HL-60/S4 (cell line): ENCODE measurements around the gene TET1.
"Not testable (repeated sequence)": the region's sequence is repeated elsewhere in the genome, so short reads cannot be mapped to it uniquely, and the experiment has no call there.

ENCODE experiments used
- in situ Hi-C: fragments of 300-500 bp; cut with MboI; formaldehyde crosslinking; loops from 2 replicates; pipeline ENCODE4 v1.14.3; 2022; ENCODE audit warnings: low sequenced_read_pairs

Gene TET1

GRCh38 chr10:68560186-68560942 is at the start of gene TET1:
TSS of gene TET1 (plus strand) at chr10:68560337. CDS start at chr10:68572339, 12,002 bp downstream.
- in situ Hi-C loops = no loop called here

- in situ Hi-C loops = not testable (repeated sequence)
Measured at GRCh38 chr10:68516216-68516615, 43.9 kb upstream of the TET1 start.

- in situ Hi-C loops = no loop called here
Measured at GRCh38 chr10:68516766-68517165, 43.4 kb upstream of the TET1 start.

- in situ Hi-C loops = no loop called here
Measured at GRCh38 chr10:68517188-68517587, 42.9 kb upstream of the TET1 start.

DNA sequence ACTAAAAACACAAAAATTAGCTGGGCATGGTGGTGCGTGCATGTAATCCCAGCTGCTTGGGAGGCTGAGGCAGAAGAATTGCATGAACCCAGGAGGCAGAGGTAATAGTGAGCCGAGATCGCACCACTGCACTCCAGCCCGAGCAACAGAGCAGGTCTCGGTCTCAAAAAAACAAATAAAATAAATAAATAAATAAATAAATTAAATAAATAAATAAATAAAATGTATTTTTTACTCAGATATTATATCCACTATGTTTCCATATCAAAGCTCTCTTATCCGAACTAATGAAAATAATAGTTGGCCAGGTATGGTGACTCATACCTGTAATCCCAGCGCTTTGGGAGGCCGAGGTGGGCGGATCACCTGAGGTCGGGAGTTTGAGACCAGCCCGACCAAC is 41.5 kb upstream of the TET1 start:
- in situ Hi-C loops = not testable (repeated sequence)

DNA sequence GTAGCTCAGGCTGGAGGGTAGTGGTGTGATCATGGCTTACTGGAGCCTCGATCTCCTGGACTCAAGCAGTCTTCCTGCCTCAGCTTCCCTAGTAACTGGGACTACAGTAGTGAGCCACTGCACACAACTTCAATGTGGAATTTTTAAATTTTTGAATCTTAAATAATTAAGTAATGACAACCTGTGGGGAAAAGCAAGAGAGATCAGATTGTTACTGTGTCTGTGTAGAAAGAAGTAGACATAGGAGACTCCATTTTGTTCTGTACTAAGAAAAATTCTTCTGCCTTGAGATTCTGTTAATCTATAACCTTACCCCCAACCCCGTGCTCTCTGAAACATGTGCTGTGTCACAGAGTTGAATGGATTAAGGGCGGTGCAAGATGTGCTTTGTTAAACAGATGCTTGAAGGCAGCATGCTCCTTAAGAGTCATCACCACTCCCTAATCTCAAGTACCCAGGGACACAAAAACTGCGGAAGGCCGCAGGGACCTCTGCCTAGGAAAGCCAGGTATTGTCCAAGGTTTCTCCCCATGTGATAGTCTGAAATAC is 34.6 kb upstream of the TET1 start:
- in situ Hi-C loops = not testable (repeated sequence)

DNA sequence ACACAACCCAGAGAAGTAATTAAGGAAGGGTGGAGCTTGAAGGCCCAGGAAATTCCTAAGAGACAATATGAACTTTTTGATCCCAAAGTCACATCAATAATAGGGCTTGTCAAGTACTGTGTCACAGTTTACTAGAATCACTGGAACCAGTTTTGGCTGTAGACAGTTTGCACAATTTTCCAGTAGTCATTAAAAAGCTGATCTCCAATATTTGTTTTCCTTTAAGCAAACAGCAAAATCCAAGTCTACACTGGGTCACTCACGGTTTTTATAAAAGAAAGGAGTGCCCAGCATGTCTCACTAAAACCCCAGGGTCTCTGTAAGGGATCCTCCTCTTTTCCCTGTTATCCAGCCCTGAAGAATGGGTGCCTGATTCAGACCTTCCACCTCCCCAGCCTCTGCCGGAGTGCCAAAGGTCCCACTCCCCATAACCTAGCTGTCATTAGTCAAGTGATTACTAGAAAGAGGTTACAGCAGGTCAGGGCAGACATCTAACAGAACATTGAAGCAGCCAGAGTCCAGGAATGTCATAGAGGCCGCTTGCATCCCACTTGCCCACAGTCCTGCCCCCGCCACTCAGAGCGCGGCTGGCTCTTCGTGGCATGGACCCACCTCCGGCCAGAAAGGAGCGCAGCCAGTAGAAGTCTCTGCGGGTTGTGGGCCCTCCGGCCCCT is 33.4 kb upstream of the TET1 start:
- in situ Hi-C loops = no loop called here

DNA sequence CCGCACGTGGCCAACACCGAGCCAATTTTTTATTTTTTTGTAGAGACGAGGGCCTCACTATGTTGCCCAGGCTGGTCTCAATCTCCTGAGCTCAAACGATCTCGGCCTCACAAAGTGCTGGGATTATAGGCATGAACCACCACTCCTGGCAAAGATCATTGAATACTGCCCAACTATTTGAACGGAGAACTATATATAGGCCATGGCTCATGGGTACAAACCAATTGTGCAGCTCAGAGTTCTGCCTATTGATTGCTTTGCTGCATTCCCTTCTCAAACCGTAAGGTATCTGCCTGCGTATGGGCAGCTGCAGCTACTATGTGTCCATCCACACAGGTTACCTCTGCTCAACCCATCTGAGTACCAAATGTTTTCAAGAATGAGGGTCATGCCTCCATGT is 23.2 kb upstream of the TET1 start:
- in situ Hi-C loops = no loop called here

DNA sequence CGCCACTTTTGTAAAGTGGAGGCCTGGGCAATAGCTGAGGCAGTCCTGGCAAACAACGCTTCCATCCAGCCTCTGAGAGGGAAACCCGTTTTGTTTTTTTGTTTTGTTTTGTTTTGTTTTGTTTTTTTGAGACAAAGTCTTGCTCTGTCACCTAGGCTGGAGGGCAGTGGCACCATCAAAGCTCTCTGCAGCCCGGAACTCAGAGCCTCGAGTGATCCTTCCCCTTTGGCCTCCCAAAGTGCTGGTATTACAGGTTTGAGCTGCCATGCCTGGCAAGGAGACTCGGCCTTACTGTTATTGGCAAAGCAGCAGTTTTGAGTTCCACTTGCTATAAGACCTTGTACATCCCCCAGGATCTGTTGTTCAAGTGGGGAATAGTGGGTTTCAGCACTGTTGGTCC is 22.3 kb upstream of the TET1 start:
- in situ Hi-C loops = no loop called here

- in situ Hi-C loops = no loop called here
Measured at GRCh38 chr10:68543004-68543918, 16.9 kb upstream of the TET1 start.

GRCh38 chr10:68550747-68551411 is 9.3 kb upstream of the TET1 start:
- in situ Hi-C loops = no loop called here

GRCh38 chr10:68553138-68553537 is 7.0 kb upstream of the TET1 start:
- in situ Hi-C loops = no loop called here

DNA sequence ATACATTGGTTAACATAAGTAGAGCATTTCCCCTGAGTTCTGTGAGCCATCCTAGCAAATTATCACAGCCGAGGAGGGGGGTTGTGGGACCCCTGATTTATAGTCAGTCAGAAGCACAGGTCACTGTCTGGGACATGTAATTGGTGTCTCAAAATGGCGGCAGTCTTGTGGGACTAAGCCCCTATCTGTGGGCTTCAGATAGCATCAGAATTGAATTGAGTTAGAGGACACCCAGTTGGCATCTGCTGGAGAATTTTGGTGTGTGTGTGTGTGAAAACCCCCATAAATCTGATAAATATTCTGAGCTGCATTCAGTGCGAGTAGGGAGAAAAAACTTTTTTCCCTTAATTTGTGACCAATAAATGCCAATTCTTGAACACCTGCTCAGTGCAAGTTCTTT is 6.5 kb upstream of the TET1 start:
- in situ Hi-C loops = no loop called here

DNA sequence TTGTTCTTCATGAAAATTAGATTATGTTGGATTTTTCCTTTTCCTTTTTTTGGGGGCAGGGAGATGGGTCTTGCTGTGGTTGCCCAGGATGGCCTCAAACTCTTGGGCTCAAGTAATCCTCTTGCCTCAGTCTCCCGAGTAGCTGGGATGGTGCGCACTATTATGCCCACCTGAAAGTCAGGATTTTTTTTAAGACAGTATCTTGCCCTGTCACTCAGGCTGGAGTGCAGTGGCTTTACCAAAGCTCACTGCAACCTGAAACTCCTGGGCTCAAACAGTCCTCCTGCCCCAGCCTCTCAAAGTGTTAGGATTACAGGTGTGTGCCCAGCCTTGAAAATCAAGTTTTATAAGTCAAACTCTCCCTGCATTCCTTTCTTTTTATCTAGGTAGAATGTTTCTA is 1.7 kb upstream of the TET1 start:
- in situ Hi-C loops = no loop called here

- in situ Hi-C loops = no loop called here
Measured at GRCh38 chr10:68559251-68559650, 886 bp upstream of the TET1 start.

DNA sequence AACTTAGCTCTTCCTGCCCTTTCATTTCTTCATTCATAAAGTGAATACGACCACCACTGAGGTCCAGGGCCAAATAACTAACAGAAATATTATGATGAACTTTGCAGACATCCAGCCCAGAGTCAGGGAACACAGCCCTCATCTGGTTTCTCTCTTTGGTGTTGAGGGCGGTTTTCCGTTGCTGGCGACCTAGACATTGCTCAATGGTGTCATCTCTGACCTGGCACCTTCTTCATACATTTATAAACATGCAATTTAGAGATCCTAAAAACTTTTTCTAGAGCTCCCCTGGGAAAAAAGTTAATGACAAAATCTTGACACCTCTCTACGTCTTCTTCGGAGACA is 324 bp upstream of the TET1 start:
- in situ Hi-C loops = no loop called here

DNA sequence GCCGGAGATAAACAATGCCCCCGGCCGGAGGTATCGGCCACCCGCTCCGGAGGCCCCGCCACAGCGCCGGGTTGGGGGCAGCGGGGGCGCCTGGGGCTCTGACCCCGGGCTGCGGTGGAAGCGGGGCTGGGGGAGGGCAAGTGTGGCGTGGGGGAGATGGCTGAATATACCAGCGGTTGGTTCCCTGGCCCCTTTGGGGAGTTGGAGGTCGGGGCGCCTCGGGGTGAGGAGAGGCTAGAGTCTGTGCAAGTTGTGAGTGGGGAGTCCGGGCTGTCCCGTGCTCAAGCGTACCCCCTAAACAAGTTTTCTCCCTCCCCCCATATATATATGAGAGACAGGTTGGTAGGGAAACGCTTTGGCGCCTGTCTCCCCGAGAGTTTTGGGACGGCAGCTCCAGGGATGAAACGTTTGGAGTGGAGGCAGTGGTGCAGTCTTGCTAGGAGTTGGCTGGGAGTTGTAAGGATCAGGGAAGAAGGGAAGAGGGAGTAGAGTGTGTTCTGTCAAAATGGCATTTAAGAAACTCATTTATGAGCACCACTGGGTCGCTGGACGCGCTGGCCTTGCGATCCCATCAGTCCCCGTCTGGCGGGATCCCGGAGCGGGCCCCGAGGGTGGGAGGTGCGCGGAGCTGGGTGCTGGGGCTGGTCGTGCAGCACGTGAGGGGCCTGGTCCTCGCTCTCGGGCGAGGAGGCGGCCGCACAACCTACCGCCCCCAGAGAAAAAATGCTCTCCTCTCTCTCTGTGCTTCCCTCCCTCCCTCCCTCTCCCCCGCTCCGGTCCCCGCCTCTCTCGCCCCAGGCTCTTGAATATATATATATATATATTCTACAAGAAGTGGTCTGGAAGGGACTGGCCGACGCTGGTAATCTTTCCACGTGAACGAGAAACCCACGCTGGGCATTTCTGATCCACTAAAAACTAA is 1.1 kb downstream of the TET1 start:
- in situ Hi-C loops = no loop called here

DNA sequence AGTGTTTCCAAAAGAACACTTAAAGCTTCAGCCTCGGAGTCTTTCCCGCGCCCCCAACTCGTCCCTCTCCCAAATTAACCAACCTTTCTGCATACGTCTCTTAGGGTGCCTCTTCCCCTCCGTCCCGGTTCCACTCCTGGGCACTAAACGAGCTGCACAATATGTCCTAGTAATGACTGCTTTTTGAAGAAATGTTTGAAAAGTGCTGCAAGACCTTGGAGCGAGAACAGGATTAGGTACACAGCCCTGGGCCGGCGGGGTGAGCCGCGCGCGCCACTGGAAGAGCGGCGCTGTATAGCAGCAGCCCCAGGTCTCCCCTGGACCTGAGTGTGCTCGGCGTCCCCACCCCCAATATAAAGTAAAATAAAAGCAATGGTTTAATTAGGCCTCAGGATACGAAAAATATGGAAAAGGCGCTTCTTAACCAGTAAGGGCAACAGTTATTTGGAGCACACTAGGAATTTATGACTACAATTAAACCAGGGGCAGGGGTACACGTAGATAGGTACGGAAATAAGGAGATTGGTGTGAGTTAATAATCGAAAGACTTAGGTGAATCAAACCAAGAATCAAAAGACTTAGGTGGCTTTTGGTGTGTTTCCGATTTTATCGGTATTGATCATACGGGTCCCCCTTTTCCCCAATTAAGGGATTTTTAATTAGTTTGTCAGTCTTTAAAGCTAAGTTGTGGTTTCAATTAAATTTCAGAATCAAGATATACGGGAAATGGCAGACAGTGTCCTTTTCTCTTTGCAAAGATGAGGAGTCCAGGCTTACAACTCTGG is 1.9 kb downstream of the TET1 start:
- in situ Hi-C loops = no loop called here
